ENCODE data around the gene ZFP36.
A peak's percentile ranks its signal among the peaks of the same experiment; 100 is the strongest.

The ZFP36 gene

DNA sequence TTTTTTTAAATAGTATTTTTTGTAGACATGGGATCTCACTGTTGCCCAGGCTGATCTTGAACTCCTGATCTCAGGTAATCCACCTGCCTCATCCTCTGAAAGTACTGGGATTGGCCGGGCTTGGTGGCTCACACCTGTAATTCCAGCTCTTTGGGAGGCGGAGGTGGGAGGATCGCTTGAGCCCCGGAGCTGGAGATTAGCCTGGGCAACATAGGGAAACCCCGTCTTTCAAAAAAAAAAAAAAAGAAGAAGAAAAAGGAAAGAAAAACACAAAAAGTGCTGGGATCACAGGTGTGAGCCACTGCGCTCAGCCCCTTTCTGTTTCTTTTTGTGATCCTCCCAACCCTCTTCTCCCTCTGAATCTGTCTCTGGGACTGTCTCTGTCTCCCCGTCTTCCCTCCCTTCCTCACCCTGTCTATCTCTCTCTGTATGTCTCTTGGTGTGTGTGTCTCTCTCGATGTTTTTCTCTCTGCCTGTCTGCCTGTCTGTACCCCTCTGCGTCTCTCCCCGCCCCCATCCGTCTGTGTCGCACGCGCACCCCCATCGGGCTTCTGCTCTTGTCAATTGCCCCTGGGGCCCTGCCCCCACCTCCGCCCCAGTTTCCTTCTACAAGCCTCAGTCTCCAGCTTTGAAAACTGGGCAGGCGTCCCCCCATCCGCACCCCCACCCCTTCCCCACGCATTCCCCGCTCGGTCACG is 540 bp upstream of the ZFP36 start:
- peak; percentile 76 to 91 for DNase-seq (ENCODE audit: low read depth in 2 of 2)

DNA sequence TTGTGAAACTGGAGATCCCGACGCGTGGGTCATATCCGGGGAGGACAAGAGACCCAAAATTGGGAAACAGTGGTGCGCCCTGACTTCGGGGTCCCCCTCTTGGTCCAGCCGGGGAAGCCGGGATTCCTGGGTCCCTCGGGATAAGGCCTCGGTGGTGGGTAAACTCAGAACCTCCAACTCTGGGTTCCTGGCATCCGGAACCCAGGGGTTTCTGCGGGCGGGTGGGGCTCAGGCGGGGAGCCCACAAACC is 688 bp downstream of the ZFP36 start:
- DNase-seq (ENCODE audit: low read depth in 2 of 2), result no peak

DNA sequence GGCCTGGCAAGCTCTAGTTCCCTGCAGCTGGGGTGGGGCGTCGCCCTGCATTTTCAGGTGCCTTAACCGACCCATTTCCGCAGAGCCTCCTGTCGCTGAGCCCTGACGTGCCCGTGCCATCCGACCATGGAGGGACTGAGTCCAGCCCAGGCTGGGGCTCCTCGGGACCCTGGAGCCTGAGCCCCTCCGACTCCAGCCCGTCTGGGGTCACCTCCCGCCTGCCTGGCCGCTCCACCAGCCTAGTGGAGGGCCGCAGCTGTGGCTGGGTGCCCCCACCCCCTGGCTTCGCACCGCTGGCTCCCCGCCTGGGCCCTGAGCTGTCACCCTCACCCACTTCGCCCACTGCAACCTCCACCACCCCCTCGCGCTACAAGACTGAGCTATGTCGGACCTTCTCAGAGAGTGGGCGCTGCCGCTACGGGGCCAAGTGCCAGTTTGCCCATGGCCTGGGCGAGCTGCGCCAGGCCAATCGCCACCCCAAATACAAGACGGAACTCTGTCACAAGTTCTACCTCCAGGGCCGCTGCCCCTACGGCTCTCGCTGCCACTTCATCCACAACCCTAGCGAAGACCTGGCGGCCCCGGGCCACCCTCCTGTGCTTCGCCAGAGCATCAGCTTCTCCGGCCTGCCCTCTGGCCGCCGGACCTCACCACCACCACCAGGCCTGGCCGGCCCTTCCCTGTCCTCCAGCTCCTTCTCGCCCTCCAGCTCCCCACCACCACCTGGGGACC is 1.2 kb downstream of the ZFP36 start:
- peak in 1 of 2 donors; percentile 37 for DNase-seq (ENCODE audit: low read depth in 2 of 2)

DNA sequence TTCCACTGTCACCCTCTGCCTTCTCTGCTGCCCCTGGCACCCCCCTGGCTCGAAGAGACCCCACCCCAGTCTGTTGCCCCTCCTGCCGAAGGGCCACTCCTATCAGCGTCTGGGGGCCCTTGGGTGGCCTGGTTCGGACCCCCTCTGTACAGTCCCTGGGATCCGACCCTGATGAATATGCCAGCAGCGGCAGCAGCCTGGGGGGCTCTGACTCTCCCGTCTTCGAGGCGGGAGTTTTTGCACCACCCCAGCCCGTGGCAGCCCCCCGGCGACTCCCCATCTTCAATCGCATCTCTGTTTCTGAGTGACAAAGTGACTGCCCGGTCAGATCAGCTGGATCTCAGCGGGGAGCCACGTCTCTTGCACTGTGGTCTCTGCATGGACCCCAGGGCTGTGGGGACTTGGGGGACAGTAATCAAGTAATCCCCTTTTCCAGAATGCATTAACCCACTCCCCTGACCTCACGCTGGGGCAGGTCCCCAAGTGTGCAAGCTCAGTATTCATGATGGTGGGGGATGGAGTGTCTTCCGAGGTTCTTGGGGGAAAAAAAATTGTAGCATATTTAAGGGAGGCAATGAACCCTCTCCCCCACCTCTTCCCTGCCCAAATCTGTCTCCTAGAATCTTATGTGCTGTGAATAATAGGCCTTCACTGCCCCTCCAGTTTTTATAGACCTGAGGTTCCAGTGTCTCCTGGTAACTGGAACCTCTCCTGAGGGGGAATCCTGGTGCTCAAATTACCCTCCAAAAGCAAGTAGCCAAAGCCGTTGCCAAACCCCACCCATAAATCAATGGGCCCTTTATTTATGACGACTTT is 2.0 kb downstream of the ZFP36 start:
- peak in 1 of 2 donors; percentile 19 for DNase-seq (ENCODE audit: low read depth in 2 of 2)

DNA sequence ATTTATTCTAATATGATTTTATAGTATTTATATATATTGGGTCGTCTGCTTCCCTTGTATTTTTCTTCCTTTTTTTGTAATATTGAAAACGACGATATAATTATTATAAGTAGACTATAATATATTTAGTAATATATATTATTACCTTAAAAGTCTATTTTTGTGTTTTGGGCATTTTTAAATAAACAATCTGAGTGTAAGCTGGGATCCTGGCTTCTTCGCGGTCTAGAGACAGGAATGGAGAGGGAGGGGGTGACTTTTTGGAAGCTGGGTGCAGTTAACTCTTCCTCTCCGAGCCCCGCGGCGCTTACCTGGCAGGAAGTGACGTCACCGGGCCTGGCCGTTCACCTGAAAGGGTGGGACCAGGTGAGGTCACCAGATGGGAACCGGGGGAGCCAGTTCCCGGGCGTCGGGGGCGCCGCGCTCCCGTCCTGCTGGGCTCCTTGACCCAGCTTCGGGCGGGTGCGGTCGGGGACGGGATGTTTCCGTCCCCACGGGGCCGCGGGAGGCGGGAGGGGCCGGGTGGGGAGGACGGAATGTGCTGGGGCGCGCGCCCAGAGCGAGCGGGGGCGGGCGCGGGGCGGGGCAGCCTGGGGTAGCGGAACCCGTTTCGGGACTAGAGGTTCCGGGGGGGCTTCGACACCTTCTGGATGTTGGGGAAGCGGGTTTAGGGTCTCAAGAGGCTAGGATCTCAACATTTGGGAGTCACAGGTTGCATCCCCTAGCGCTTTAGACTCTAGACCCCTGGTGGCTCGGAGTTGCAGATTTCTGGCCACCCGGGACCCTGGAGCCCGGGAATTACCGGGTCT is 2.8 kb downstream of the ZFP36 start:
- DNase-seq (ENCODE audit: low read depth in 2 of 2), result peak; percentile 58 to 88

DNA sequence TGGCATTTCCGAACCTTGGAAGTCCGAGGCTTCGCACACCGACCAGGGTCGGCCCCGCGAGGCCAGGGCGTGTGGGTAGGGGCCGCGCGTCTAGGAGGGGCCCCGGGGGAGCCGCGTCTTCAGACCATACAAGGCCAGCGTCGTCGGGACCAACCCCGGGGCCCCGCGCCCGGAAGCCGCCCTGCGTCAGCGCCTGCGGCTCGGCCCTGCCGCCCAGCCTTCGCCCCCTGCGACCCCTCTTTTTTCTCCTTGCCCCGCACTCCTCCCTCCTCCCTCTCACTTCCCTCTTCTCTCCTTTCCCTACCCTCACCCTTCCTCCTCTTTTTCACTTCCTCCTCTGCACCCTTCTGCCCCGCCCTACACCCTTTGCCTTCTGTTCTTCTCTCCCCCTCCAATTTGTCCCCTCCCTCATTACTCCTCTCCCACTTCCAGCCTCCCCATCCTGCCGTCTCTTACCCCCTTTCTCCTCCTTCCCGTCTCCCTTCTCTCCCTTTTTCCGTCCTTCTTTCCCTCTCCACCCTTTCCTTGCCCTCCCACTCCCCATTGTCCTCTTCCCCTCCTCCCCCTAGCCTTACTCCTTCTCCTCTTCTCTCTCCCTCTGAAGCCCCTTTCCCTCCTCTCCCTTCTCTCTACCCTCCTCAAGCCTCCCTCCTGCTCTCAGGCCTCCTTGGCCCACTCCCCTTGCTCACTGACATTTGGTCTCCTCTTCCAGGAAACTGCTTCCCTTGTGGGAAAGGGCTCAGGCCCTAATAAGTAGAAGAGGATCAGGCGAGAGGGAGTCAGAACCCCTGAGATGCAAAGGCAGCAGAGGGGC is 3.6 kb downstream of the ZFP36 start:
- peak in 1 of 2 donors; percentile 66 for DNase-seq (ENCODE audit: low read depth in 2 of 2)

DNA sequence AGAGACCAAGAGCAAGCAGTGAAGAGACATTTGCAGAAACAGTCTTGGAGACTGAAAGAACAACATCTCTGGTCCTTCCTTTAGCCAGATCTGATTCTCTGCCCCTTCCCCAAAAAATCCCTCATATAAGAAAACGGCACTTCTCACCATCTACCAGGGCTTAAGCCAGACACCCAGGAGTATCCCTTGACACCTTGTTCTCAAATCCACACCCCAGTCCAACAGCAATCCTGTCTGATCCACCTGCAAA is 4.1 kb downstream of the ZFP36 start:
- no peak for DNase-seq (ENCODE audit: low read depth in 2 of 2)

DNA sequence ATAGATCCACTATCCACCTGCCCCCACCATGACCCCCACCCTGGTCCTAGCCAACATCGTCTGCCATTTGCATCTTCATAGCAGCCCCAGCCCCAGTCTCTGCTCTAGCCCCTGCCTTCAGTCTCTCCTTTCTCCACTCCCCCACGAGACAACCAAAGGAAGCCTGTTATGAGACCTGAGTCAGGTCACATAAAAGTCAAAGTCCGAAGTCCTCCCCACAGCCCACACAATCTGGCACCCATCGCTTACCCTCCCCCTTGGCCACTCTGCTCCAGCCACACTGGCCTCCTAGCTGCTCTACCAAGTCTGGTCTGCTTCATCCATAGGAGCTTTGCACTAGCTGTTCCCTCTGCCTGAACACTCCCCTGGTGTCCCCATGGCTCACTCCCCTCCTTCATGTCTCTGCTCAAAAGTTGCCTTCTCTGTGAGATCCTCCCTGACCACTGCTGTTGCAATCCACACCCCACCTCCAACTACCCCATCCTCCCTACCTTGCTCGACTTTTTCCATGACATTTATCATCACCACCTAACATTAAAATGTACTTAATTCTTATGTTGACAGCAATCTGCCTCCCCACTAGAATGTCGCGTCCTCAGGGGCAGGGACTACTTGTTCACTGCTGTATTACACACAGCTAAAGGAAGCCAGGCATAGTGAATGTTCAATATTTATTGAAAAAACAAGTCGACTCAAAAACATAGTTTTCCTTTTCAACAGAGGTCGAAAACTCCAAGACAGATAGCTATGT is 4.6 kb downstream of the ZFP36 start:
- peak in 1 of 2 donors; percentile 34 for DNase-seq (ENCODE audit: low read depth in 2 of 2)

DNA sequence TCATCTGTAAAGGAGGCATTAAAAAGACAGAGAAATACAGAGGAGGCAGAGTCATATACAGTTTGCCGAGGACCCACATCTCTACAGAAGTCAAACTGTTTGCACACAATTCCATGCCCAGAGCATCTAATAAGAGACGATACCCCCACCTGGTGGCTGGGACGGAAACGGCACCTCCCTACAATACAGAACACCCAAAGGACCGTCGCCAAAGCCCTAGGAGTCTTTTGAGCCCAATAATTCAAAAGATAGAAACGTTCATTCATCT is 5.1 kb downstream of the ZFP36 start:
- peak; percentile 82 to 90 for DNase-seq (ENCODE audit: low read depth in 2 of 2)

DNA sequence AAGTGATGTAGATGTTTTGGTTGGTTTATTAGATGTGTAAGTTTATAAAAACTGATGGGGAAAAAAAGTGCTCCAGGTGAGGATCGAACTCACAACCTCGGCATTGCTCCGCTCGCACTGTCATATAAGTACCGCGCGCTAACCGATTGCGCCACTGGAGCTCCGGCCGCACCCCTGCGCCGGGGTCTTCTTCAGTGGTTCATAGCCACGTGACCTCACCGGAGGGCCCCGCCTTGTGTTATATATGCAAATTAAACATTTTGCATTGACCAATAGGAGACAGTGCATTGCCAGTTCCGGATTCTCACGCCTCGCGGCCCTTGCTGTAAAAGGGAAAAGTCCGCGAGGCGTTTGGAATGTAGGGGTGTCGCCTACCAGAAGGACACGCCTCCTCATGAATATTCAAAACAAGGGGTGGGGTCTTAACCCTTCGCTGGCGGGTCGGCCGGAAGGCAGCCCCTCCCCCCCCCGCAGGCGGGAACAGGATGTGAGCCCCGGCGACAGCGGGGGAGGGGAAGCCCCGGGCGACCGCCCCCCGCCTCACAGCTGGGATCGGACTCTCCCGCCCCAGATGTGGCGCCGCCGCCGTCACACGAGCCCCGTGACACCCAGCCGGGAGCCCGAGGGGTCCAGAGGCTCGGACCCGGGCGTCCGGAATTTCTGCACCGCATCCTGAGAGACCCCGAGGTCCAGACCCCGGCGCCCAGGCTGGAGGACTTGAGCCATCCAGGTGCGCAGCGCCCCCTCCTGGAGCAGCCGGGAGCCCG is 5.6 kb downstream of the ZFP36 start, which contains the start of gene PLEKHG2:
PLEKHG2 (plus strand) TSS at position 570 of the 767 bp plus-strand sequence. CDS start 1,418 bp downstream, outside the sequence.
- DNase-seq (ENCODE audit: low read depth in 2 of 2), result peak; percentile 96 to 99

DNA sequence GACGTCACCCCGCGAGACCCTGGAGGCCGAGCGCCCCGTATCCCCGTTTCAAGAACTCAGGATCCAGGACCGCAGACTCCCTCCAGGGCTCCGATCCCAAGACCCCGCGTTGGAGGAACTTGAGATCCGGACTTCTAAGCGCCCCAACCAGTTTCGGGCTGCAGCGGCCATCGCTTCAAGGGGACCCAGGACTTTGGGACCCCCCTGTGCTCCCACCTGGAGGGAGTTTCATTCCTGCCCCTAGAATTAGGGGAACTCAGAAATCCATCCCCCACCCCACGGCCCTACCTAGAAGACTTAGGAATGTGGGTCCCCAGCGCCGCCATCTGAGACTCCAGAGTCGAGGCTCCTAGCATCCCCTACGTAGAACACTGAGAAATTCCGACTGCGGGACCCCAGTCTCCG is 6.2 kb downstream of the ZFP36 start:
- no peak for DNase-seq (ENCODE audit: low read depth in 2 of 2)

DNA sequence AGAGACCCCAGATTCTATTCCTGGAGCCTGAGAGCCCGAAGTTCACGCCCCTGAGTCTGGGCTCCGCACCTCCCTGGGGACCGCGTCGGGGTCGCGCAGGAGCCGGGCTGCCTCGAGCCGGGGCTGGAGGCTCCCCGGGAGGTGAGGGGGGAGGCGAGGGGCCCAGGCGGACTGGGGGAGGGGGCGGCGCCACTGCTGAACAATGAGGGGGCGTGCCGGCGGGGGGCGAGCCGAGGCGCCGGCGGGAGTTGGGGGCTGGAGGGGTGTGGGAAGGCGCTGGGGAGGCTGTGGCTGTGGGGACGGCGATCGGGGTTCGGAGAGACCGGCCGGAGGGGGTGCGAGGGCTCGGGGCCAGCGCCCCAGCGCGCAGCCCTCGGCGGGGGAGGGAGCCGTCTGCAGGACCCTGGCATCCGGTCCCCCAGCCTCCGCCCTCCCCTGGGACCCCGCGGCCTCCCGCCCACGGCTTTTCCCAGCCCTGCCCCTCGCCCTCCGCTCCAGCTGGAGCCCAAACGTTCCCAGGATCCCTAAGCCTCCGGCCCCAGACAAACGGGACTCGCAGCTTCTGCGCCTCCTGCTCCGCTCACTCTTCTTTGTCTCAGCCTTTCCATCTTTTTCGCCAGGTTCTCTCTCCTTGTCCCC is 6.7 kb downstream of the ZFP36 start:
- no peak for DNase-seq (ENCODE audit: low read depth in 2 of 2)

DNA sequence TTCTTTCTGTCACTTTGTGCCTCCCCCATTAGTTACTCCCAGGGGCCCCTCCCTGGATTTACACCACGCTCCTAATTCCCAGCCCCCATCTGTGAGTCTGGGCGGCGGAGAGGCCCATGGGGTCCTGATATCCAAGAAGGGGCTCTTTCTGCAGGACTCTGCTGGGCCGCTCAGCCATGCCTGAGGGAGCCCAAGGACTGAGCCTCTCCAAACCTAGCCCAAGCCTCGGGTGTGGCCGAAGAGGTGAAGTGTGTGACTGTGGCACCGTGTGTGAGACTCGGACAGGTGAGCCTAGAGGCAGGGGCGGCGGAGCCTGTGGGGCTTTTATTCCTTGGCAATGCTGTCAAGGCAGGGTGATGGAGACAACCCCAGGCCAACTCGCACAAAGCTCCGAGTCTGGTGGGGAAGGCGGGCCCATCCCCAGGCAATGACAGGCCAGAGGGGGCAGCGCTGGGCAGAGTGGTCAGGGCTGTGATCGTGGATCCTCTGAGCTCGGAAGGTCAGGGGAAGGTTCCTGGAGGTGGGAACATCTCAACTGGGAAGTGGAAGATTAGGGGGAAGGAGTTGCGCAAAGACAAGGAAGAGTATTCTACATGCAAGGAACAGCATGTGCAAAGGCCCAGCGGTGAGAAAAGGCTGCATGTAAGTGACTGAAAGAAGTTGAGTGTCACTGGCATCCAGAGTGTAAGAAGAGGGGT is 7.4 kb downstream of the ZFP36 start:
- DNase-seq (ENCODE audit: low read depth in 2 of 2), result no peak

DNA sequence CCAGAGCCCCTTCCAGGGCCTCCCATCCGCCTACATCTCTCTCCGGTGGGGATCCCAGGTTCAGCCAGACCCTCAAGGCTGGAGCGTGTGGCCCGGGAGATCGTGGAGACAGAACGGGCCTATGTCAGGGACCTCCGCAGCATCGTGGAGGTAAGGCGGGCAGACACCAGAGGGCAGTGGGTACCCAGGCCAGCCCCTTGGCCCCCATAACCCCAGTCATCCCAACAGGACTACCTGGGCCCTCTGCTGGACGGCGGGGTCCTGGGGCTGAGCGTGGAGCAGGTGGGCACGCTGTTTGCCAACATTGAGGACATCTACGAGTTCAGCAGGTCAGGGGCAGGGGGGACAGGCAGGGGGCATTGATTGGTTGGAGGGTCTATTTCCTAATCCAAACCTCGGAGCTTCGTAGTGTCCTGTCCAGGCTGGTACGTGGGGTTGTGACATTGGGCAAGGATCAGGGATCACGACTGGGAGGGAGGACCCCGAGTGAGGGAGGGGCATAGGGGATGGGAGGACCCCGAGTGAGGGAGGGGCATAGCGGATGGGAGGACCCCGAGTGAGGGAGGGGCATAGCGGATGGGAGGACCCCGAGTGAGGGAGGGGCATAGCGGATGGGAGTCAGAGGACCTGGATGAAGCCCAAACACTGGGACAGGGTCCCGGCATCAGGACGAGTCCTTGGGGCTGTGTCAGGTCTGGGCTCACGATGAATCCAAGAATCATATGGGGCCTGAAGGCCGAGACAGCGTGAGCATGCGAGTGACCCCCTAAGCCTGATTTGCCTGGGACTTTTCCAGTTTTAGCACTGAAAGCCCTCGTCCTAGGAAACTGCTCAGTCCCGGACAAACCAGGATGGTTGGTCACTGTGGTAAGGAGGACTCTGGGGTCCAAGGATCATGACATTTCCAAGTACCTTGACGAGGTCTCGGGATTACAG is 8.7 kb downstream of the ZFP36 start:
- DNase-seq (ENCODE audit: low read depth in 2 of 2), result no peak

DNA sequence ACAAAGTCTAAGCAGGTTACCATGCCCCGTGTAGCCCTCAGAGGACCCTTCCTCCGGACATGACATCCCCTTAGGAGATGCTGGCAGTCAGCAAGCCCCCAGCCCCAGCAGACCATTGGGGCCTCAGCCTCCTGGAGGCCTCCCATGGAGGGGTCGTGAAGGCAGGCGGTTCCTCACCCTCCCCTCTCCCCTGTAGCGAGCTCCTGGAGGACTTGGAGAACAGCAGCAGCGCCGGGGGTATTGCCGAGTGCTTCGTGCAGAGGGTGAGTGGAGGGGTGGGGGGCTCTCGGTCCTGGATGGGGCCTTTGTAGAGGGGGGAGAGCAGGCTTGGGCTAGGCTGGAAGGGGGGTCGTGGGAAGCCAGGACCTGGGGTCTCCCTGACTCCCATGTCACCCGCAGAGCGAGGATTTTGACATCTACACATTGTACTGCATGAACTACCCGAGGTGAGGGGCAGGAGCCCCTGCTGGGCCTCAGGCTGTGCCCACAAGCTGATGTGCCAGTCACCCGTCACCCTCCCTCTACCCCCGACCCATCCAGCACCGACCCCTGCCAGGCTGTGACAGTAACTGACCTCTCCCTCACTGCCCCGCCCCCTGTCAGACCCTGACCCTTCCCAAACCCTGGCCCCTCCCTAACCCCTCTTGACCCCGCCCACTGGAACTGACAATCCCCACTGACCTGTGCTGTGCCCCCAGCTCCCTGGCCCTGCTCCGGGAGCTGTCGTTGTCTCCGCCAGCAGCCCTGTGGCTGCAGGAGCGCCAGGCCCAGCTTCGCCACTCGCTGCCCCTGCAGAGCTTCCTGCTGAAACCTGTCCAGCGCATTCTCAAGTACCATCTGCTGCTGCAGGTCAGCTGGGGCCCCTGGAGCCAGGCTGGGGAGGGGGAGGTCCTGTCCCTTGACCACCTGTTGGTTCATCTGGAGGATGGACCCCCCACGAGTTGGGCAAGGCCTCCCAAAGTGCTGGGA is 9.8 kb downstream of the ZFP36 start:
- DNase-seq (ENCODE audit: low read depth in 2 of 2), result no peak

DNA sequence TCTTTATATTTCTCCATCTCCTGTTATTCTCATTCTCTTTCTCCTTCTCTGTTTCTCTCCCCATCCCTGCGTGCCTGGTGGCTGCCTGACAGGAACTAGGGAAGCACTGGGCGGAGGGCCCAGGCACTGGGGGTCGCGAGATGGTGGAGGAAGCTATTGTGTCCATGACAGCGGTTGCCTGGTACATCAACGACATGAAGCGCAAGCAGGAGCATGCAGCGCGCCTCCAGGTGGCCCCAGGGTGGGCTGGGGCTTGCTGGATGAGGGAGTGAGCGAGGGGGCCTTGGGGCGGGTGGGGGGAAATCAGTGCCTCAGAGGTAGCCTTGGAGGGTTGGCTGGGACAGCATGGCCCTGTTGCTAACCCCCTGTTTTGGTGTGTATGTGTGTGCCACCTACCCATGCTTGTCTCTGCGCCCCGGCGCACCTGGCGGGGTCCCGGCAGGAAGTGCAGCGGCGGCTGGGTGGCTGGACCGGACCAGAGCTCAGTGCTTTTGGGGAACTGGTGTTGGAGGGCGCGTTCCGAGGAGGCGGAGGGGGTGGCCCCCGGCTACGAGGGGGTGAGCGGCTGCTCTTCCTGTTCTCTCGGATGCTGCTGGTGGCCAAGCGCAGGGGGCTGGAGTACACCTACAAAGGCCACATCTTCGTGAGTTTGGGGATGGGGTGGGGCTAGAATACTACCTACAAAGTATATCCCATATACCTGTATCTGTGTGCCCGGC is 11.0 kb downstream of the ZFP36 start:
- no peak for DNase-seq (ENCODE audit: low read depth in 2 of 2)

Measured in stimulated activated CD4-positive, alpha-beta T cell treated with anti-CD3 and anti-CD28 coated beads, Interleukin-1b, Interleukin-23, amount 100 ng/mL, for 1 hour (primary cell).